ENCODE measurements around the gene CCDC192. TPM values are rescaled to one million over a fixed set of nuclear protein-coding genes. Genes with fewer than 3 reads are reported as not detected.
"Not testable (repeated sequence)": the region's sequence is repeated elsewhere in the genome, so short reads cannot be mapped to it uniquely, and the experiment has no call there.

CCDC192 gene
- total RNA-seq, 2 experiments from 2014 or later: not detected

- Mint-ChIP-seq H3K36me3 (no peaks in the 10 kb centered on the region), H3K4me1 (peaks cover 7% of the 10 kb centered on the region), H3K9me3 (ENCODE audit: low read depth) (no peaks in the 10 kb centered on the region), H3K27me3 (peaks cover 6% of the 10 kb centered on the region), H3K27ac (no peak overlapping the region), H3K4me3 (no peak overlapping the region)
- CTCF ChIA-PET: no interaction called here
- no peak for ATAC-seq
- no peak for DNase-seq
These were observed 135.5 kb downstream of the CCDC192 start for GRCh38 chr5:127838661-127839060.

GRCh38 chr5:127839072-127839471, 135.9 kb downstream of the CCDC192 start:
- no peaks in the 10 kb centered on the region for H3K36me3 Mint-ChIP-seq
- peaks cover 7% of the 10 kb centered on the region for H3K4me1 Mint-ChIP-seq
- CTCF ChIA-PET: no interaction called here
- no peak overlapping the region for H3K27ac Mint-ChIP-seq
- H3K9me3 Mint-ChIP-seq (ENCODE audit: low read depth): no peaks in the 10 kb centered on the region
- H3K4me3 Mint-ChIP-seq: no peak overlapping the region
- DNase-seq (no peak), ATAC-seq (no peak)
- peaks cover 2% of the 10 kb centered on the region for H3K27me3 Mint-ChIP-seq

DNA sequence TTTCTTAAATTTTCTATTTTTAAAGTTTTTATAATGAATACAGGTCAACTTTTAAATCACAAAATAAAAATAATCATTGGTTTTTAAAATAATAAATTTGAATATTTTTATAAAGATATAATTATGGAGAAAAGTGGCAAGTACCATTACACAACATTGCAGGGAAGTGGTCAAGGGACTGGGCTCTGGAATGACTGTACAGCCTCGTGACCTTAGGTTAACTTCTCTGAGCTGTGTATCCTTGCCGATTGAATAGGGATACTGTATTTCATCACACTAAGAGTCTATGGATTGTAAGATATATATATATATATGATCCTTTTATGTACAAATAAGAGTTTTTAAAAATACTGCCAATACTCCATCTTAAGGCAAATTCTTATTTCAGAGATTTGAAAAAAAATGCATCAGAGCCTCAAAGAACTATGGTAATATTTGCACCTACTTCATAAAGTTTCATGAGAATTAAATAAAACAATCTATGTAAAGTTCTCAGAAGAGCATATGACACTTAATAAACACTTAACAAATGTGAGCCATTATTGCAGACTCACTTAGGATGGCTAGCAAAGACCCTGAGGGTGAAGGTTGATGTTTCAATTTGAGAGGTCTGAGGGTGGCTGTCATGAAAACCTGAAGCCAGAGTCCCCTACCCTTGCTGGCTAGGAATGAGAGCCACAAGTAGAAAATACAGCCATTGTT, 136.5 kb downstream of the CCDC192 start:
- H3K27me3 Mint-ChIP-seq: no peaks in the 10 kb centered on the region
- ATAC-seq: no peak
- DNase-seq: no peak
- no peaks in the 10 kb centered on the region for H3K9me3 Mint-ChIP-seq (ENCODE audit: low read depth)
- CTCF ChIA-PET: no interaction called here
- H3K4me3 Mint-ChIP-seq: no peak overlapping the region
- H3K36me3 Mint-ChIP-seq: no peaks in the 10 kb centered on the region
- H3K4me1 Mint-ChIP-seq: peaks cover 7% of the 10 kb centered on the region
- no peak overlapping the region for H3K27ac Mint-ChIP-seq

DNA sequence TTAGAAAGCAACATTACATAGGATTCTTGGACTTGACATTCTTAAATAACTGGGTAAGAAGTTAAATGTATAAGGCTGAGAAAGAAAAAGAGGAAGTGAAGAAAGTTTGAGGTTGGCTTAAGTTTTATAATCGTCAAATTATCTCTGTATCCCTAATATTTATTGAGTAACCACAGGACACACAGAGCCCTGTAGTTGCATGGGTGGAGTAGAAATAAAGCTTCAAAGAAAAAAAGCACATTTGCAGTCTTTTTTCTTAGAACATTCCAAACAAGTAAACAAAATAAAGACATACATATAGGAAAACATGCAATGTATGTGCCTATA, 137.0 kb downstream of the CCDC192 start:
- no peaks in the 10 kb centered on the region for H3K36me3 Mint-ChIP-seq
- CTCF ChIA-PET: no interaction called here
- no peak overlapping the region for H3K27ac Mint-ChIP-seq

DNA sequence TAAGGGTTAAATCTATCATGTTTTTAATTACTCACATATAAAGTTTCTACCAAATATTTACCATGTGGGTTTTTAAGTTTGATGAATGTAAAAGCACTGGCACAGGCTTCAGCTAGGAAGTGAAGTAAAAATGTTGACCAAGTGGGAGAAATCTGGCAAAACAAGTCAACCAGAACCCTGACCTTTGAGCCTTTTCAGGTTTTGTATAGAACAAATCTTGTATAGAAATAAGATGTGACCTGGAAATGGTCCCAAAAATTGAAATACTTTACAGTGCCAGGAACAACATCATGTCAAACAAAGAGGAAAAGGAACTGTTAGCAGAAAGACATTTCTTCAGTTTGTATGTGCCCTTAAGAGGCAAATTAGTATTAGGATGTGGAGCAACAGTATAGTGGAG, 137.6 kb downstream of the CCDC192 start:
- H3K4me3 Mint-ChIP-seq: no peak overlapping the region
- CTCF ChIA-PET: no interaction called here
- no peak overlapping the region for H3K27ac Mint-ChIP-seq

More for the DNA sequence above, 137.0 kb downstream of the CCDC192 start:
- peaks cover 7% of the 10 kb centered on the region for H3K4me1 Mint-ChIP-seq
- H3K4me3 Mint-ChIP-seq: no peak overlapping the region
- DNase-seq (no peak), ATAC-seq (no peak)
- H3K9me3 Mint-ChIP-seq (ENCODE audit: low read depth): no peaks in the 10 kb centered on the region
- no peaks in the 10 kb centered on the region for H3K27me3 Mint-ChIP-seq

GRCh38 chr5:127844581-127845021, 141.4 kb downstream of the CCDC192 start:
- Mint-ChIP-seq H3K27ac (no peak overlapping the region), H3K4me3 (no peak overlapping the region), H3K36me3 (peaks cover 2% of the 10 kb centered on the region), H3K9me3 (ENCODE audit: low read depth) (no peaks in the 10 kb centered on the region), H3K4me1 (no peaks in the 10 kb centered on the region), H3K27me3 (no peaks in the 10 kb centered on the region)
- CTCF ChIA-PET: no interaction called here
- no peak for ATAC-seq
- DNase-seq: no peak

More for the DNA sequence above, 137.6 kb downstream of the CCDC192 start:
- H3K9me3 Mint-ChIP-seq (ENCODE audit: low read depth): no peaks in the 10 kb centered on the region
- H3K27me3 Mint-ChIP-seq: no peaks in the 10 kb centered on the region
- ATAC-seq (no peak), DNase-seq (no peak)
- H3K4me1 Mint-ChIP-seq: peaks cover 7% of the 10 kb centered on the region
- H3K36me3 Mint-ChIP-seq: no peaks in the 10 kb centered on the region

DNA sequence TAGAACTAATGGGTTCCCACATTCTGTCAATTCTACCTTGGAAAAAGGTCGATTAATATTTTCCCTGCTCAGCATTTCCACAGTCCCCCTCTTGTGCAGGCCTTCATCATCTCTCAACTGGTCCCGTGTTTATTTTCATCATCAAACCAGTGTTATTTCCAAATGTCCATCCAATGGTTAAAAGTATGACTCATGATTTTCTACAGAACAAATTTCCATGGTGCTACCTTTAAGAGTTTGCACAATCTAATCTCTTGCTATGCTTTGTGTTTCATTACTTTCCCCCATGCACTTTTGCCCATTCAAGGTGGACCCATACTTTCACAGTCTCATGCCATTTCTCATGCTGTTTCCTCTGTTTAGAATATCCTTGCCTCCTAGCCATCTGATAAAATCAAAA, 143.7 kb downstream of the CCDC192 start:
- no peak overlapping the region for H3K4me3 Mint-ChIP-seq
- CTCF ChIA-PET: no interaction called here
- H3K9me3 Mint-ChIP-seq (ENCODE audit: low read depth): no peaks in the 10 kb centered on the region
- peaks cover 2% of the 10 kb centered on the region for H3K36me3 Mint-ChIP-seq
- H3K27ac Mint-ChIP-seq: no peak overlapping the region
- no peaks in the 10 kb centered on the region for H3K27me3 Mint-ChIP-seq
- no peaks in the 10 kb centered on the region for H3K4me1 Mint-ChIP-seq
- no peak for DNase-seq
- ATAC-seq: no peak

GRCh38 chr5:127847641-127848040, 144.4 kb downstream of the CCDC192 start:
- ATAC-seq; H3K4me1 Mint-ChIP-seq; H3K9me3 Mint-ChIP-seq (ENCODE audit: low read depth); CTCF ChIA-PET; H3K27me3 Mint-ChIP-seq; DNase-seq; H3K27ac Mint-ChIP-seq; H3K4me3 Mint-ChIP-seq; H3K36me3 Mint-ChIP-seq: not testable (repeated sequence)

DNA sequence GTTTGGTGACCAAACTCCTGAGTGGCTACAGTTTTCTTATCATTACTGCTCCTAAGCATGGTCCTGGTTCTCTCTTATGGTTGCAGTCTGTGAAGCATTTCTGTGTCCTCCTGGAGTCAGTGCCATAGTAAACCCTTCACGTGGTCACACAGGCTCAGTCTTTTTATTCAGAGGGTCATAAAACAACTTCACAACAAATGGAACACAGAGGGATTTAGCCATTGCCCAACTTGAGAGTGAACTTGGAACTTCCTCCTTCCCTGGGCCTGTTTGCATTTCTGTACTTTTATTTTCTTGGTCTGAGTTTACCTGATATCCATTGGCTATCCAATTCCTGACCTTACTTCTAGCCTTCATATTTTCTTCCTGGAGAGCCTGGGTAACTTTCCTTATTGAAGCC, 144.9 kb downstream of the CCDC192 start:
- Mint-ChIP-seq H3K27ac (no peak overlapping the region), H3K4me1 (no peaks in the 10 kb centered on the region), H3K9me3 (ENCODE audit: low read depth) (no peaks in the 10 kb centered on the region), H3K27me3 (no peaks in the 10 kb centered on the region), H3K36me3 (peaks cover 2% of the 10 kb centered on the region), H3K4me3 (no peak overlapping the region)
- ATAC-seq: no peak
- CTCF ChIA-PET: no interaction called here
- DNase-seq: no peak

DNA sequence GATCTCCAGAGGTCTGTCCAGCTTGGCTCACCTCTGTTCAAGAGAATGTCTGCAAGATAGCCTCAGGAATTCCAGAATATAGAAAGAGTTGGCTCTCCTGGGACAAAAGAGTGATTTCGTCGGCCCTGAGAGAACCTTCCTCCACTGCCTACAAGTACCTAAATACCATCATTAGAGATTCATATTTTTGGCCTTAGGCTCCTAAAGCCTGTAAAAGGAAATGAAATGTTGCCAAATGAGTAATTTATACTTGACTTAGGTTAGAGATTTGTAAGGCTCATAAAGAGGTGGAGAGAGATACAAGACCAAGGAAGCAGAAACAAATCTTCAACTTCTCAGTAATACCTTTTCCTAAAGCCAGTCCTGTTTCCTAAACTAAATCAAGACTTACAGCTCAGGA, 146.2 kb downstream of the CCDC192 start:
- H3K27me3 Mint-ChIP-seq: no peaks in the 10 kb centered on the region
- ATAC-seq (no peak), DNase-seq (no peak)
- H3K27ac Mint-ChIP-seq: no peak overlapping the region
- peaks cover 2% of the 10 kb centered on the region for H3K36me3 Mint-ChIP-seq
- CTCF ChIA-PET: no interaction called here
- H3K4me3 Mint-ChIP-seq: no peak overlapping the region
- H3K4me1 Mint-ChIP-seq: no peaks in the 10 kb centered on the region
- H3K9me3 Mint-ChIP-seq (ENCODE audit: low read depth): no peaks in the 10 kb centered on the region

DNA sequence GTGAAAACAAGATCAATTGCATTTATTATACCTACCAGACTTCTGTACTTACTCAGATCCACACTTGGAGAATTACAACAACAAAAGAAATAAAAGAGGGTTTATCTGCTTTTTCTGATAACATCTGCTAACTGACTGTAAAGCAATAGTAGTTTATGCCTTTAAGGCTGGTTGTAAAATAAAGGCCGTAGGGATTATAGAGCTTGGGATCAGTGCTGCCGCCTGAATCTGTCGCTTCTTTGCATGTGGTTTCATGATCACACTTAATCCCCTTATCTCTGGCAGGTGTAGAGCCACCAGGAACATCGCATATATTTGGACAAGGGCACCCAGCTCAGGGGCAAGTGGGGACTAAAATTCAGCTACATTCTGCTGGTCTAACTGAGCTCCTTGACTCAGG, 146.7 kb downstream of the CCDC192 start:
- DNase-seq (no peak), ATAC-seq (no peak)
- Mint-ChIP-seq H3K27ac (no peak overlapping the region), H3K4me1 (no peaks in the 10 kb centered on the region), H3K36me3 (peaks cover 2% of the 10 kb centered on the region), H3K4me3 (no peak overlapping the region), H3K27me3 (no peaks in the 10 kb centered on the region), H3K9me3 (ENCODE audit: low read depth) (no peaks in the 10 kb centered on the region)
- CTCF ChIA-PET: no interaction called here

- H3K9me3 Mint-ChIP-seq (ENCODE audit: low read depth): peaks cover 3% of the 10 kb centered on the region
- ATAC-seq (no peak), DNase-seq (no peak)
- peaks cover 3% of the 10 kb centered on the region for H3K36me3 Mint-ChIP-seq
- peaks cover 10% of the 10 kb centered on the region for H3K4me1 Mint-ChIP-seq
- no peak overlapping the region for H3K4me3 Mint-ChIP-seq
- no peaks in the 10 kb centered on the region for H3K27me3 Mint-ChIP-seq
- H3K27ac Mint-ChIP-seq: no peak overlapping the region
- CTCF ChIA-PET: no interaction called here
These were observed 148.8 kb downstream of the CCDC192 start for GRCh38 chr5:127851964-127852363.

DNA sequence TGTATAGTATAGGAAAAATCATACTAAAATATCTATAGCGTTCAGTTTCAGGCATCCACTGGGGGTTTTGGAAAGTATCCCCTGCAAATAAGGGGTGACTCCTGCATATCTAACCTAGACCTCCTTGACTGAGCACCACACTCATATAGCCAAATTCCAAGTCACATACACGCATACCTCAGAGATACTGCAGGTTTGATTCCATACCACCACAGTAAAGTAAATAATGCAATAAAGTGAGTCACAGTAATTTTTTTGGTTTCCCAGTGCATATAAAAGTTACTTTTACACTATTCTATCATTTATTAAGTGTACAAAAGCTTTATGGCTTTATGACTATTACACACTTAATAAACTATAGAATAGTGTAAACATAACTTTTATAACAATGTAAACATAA, 151.3 kb downstream of the CCDC192 start:
- DNase-seq (no peak), ATAC-seq (no peak)
- H3K4me3 Mint-ChIP-seq: no peak overlapping the region
- H3K36me3 Mint-ChIP-seq: peaks cover 1% of the 10 kb centered on the region
- H3K27ac Mint-ChIP-seq: no peak overlapping the region
- peaks cover 10% of the 10 kb centered on the region for H3K4me1 Mint-ChIP-seq
- H3K27me3 Mint-ChIP-seq: peaks cover 7% of the 10 kb centered on the region
- peaks cover 3% of the 10 kb centered on the region for H3K9me3 Mint-ChIP-seq (ENCODE audit: low read depth)
- CTCF ChIA-PET: no interaction called here

DNA sequence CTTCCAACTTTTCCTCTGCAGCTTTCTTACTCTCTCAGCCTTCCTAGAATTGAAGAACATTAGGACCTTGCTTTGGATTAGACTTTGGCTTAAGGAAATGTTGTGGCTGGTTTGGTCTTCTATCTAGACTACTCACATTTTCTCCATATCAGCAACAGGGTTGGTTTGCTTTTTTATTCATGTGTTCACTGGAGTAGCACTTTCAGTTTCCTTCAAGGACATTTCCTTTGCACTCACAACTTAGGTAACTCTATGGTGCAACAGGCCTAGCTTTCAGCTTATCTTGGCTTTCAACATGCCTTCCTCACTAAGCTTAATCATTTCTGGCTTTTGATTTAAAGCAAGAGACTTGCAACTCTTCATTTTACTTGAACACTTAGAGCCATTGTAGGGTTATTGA, 153.1 kb downstream of the CCDC192 start:
- Mint-ChIP-seq H3K36me3 (peaks cover 1% of the 10 kb centered on the region), H3K27ac (peak overlapping the region; percentile 12), H3K4me1 (peaks cover 10% of the 10 kb centered on the region), H3K27me3 (peaks cover 11% of the 10 kb centered on the region), H3K4me3 (no peak overlapping the region), H3K9me3 (ENCODE audit: low read depth) (peaks cover 3% of the 10 kb centered on the region)
- ATAC-seq: no peak
- CTCF ChIA-PET: no interaction called here
- DNase-seq: no peak

Measured in activated CD8-positive, alpha-beta memory T cell treated with anti-CD3 and anti-CD28 coated beads, Interleukin-2, amount 10 ng/mL, durations not matched to agents 7 days and 5 days (primary cell).